Lung microvascular endothelial cell (primary cell): ENCODE results near the gene NQO2. TPM values are rescaled to one million over a fixed set of nuclear protein-coding genes. Genes with fewer than 3 reads are reported as not detected.
"Not testable (repeated sequence)": the region's sequence is repeated elsewhere in the genome, so short reads cannot be mapped to it uniquely, and the experiment has no call there.

Source experiments
- DNase-seq, 2 donors: peaks; one replicate each; pipeline versions ENCODE4 v3.0.0 to v3.0.0-alpha.2; 2010; ENCODE audit warnings: low read depth in 2 of 2
- total RNA-seq: library from RNA; depleted of rRNA; stranded (reverse); fragments of >200 nt; gene quantifications from 2 replicates; pipeline ENCODE4 v1.2.1, GENCODE V29; 2014

The NQO2 gene
- total RNA-seq, 1 donor from 2014 or later = 8.5 TPM

DNA sequence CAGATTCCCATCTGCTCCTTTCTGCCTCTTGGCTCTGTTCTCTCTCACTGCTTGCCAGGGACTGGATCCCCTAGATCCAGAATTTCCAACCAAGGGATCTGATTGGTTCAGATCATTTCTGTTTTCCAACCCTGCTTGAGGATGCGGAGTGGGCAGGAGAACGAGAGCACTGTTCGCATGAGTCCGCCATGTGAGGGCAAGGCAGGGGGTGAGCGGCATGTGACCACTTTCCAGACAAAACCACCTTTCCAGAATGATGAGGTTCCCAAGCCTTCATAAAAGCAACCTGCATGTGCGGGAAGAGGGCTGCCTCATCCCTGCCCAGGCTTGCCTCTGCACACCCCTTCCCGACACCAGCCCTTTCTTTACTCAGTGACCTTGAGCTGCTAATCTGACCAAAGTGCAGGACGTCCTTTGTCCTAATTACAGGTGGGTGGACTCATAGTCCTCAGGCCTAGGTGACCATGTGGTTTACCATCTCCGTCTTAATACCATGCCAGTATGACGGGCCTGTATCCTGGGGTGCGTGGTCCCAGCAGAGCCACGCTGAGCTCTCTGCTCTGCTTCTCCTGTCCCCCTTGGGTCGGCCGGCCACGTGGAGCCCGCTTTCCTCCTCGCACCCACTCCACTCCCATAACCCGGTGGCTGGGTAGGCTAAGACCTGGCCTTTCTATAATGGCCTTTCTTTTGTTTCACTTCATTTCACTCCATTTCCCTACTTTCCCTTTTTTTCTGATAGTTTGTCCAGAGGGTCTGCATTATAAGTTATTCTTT, 14.4 kb downstream of the NQO2 start:
- DNase-seq = no peak

DNA sequence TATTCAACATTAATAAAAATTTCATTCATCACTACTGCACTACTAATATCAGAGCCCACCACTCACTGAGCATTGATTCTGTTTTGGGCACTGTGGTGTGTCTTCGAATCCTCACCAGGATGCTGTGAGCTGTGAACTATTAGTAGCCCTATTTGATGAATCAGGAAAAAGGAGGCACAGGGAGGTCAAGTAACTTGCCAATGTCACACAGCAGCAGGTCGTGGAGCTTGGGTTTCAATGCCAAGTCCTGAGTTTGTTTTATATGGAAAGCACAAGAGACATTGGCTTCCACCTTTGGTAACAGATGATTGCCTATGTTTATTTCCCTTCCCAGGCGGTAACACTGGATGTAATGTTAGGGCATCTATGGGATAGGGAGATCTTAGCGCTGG, 15.0 kb downstream of the NQO2 start:
- no peak for DNase-seq

DNA sequence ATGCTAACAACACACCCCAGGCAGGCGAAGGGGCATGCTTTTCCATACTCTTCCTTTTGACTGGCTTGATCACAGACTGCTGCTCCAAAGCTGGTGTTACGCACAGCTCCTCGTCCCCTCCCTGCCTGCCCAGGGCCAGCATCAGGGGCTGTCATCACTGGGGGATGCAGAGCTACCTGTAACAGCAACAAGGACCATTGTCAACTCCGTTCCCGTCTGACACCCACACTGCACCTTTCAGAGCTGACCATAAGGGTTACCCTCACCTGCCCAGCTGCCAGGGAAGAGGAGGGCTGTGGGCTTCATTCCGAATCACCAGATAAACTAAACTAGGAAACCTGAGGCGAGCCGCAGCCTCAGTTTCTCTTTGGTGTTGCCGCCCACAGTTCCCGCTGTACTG, 15.4 kb downstream of the NQO2 start:
- DNase-seq = no peak

DNA sequence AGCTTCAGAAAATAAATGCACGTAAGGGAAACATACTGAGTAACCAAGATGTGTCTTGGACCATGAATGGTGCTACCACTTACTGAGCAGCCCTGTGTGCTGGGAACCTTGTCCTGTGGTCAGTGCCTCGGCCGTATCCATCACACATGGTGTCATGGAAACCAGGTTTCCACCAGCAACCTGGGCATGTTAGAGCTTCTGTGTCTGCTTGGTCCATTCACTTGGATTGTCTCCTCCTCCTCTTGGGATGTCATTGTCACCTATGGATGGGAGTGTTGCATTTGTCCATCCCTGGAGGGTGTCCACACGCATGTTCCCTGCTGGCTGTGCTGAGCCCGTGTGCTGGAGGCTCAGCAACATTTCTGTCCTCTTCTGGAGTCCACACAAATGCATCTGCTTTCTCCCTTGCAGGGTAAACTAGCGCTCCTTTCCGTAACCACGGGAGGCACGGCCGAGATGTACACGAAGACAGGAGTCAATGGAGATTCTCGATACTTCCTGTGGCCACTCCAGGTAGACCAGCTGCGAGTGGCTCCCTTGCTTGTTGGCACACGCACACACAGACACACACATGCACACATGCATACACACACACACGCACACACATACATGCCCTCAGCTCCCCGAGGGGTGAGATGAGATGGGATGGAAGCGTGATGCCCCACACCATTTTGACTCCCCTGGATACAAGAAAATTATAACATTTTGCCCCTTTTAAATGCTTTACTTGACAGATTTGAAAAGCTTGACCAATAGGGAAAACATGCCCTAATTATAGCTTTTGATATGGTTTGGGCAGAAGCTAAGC, 17.0 kb downstream of the NQO2 start:
- no peak for DNase-seq

DNA sequence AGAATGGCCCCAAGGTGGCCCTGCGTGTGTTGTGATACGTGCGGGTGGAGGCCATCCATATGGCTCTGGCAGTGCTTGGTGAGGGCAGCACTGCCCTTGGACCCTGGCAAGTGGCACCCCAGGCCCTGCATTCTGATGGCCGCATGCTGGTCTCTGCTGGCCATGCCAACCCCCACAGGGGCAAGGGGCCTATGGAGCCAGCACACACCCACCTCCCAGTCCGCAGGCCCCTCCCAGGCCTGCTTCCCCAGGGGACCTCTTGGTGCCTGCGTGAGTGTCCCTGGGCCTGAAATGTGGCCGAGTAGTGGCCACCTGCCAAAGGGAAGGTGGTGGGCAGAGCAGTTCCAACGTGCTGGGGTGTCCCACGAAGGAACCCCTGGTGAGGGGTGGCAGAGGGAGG, 17.6 kb downstream of the NQO2 start:
- DNase-seq = no peak

DNA sequence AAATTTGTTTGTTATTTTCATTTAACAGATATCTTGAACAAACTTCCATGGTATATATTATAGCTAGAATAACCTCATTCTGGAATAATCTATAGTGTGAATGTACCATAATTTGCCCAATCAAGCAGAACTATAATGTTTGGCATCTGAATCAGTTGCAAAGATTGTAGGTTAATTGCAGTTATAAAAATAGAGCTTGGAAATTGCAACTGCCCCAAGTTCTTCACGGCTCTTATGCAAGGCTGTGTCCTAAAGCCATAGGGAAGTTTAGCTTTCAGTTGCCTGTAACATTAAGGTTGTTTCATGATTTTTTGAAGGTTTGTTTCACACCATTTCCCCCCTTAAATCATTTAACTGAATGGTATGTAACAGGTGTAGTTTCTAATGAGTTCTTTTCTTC, 19.4 kb downstream of the NQO2 start:
- DNase-seq = no peak

DNA sequence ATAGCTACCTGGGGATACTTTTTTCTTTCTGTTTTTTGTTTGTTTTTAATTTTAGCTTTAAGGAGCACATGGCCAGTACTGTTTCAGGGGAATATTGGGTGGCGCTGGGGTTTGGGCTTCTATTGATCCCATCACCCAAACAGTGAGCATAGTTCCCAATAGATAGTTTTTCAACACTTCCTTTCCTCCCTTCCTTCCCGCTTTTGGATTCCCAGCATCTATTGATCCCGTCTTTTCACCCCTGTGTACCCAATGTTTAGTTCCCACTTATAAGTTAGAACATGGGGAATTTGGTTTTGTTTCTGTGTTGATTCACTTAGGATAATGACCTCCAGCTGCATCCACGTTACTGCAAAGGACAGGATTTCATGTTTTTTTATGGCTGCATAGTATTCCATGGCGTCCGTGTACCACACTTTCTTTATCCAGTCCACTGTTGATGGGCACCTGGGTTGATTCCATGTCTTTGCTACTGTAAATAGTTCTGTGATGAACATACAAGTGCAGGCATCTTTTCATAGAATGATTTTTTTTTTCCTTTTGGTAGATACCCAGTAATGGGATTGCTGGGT, 20.1 kb downstream of the NQO2 start:
- no peak for DNase-seq

DNA sequence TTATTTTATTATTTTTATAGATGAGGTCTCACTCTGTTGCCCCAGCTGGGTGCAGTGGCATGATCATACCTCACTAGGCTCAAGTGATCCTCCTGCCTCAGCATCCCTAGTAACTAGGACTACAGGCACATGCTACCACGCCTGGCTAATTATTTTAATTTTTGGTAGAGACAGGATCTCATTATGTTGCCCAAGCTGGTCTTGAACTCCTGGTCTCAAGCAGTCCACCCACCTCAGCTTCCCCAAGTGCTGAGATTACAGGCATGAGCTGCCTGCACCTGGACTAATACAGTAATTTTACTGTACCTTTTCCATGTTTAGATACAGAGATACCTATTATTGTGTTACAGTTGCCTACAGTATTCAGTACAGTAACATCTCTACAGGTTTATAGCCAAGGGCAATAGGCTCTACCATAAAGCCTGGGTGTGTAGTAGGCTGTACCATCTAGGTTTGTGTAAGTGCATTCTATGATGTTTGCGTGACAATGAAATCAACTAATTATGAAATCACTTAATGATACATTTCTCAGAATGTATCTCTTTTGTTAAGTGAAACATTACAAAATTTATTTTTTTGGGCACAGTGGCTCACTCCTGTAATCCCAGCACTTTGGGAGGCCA, 21.4 kb downstream of the NQO2 start:
- DNase-seq = not testable (repeated sequence)

DNA sequence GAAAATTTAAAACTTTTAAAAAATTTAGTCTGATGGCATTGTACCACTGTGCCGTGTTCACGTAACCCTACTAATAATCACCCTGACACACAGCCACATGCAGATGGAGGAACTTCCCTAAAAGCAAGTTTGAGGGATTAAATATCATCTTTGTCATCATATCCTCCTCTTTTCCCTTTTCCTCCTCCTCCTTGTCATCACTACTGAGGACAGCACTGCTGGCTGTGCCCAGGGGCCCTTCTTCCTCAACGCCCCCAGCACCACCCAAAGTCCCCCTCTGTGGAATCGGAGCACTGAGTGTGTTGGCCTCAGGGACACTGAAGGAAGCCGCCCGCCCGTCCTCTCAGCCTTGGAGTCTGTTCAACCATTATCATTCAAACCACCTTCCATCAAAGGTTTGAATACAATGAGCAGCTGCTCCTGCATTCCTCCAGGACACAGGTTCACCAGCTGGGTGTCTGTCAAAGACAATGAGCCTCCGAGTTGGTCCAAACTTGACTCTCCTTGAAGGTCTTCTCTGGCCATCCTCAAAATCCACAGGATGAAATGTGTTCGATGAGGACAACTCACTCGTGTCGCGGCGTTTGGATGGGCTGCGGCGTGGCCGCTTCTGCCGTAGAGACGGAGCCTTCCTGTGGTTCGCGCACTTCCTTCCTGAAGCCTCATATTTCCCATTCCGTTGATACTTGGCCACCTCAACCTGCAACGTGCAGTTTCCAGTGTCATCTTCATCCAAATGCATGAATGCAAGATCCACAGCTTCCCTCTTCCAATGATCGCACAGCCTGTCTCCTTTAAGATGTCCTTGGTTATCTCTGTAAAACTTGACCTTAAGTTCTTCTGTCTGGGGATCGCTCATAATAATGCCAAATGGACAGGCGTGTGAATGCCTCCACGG, 23.3 kb downstream of the NQO2 start:
- peak; percentile 41 to 48 for DNase-seq

DNA sequence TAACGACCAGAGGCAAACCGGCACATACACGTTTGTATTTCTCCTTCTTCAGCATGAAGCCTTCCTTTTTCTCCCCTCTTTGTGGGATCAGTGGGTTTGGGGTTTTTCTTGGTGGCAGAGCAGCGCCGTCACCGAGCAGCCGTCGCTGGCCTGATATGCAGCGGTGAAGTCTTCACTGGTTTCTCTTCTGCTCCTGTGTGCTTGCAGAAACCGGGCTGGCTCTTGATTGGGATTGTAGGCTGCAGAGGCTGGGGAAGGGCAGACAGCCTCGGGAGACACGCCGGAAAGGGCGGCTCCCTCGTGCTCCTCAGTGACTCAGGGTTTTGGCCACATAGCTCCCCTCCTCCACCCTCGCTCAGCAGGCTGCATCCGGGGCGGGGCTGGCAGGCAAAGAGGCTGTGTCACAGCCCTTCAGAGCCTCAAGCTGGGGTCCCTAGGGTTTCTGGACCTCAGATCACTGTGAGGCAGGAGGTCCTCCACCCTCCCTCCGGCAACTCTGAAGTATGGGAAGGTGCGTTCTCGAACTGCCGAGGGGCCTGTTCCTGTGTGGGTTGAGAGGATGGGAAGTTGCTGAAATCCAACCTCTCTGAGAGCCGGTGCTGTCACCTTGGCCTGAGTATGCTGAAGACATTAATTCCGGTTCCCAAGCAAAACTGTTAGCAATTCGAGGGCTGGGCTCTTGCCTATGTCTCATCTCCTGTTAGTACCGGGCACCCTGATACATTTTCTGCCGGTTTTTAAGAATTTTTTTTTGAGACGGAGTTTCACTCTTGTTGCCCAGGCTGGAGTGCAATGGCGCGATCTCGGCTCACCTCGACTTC, 24.2 kb downstream of the NQO2 start:
- DNase-seq = peak; percentile 47 to 90

DNA sequence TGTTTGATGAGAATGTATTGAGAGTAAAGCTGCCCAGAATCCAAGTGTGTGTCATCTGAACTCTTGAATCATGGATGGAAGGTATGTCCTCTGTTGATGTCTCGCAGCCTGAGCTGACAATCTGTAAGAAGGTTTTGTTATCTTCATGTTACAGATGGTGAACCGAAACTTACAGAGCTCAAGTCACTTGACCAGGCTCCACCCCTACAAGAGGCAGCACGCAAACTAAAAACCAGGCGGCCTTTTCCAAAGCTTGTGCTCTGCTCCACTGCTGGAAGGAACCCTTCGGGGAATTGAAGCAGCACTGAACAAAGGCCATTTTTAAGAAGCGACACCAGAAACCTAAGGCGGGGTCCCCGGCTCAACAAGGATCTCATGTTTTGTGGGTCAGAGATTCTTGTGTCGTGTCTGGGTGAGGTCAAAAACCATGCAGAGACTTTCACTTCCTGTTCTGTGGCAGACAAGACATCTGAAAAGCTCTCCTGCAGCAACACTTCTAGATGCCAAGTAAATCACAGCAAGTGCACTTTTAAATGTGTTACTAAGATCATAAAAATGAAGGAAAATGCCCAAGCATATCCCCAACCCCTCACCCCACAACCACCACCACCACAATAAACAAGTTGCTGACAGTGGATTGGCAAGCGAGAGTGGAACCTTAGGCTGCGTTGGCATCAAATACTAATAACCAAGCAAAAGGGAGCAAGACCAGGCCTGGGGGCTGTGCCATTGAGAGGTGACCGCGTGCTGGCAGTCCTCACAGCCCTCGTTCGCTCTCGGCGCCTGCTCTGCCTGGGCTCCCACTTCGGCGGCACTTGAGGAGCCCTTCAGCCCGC, 27.3 kb downstream of the NQO2 start:
- DNase-seq = no peak

DNA sequence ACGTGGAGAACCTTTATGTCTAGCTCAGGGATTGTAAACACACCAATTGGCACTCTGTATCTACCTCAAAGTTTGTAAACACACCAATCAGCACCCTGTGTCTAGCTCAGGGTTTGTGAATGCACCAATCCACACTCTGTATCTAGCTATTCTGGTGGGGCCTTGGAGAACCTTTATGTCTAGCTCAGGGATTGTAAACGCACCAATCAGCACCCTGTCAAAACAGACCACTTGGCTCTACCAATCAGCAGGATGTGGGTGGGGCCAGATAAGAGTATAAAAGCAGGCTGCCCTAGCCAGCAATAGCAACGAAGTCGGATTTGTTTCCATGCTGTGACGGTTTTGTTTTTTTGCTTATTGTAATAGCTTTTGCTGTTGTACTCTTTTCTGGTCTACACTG, 28.5 kb downstream of the NQO2 start:
- DNase-seq = peak in 1 of 2 donors; percentile 17

DNA sequence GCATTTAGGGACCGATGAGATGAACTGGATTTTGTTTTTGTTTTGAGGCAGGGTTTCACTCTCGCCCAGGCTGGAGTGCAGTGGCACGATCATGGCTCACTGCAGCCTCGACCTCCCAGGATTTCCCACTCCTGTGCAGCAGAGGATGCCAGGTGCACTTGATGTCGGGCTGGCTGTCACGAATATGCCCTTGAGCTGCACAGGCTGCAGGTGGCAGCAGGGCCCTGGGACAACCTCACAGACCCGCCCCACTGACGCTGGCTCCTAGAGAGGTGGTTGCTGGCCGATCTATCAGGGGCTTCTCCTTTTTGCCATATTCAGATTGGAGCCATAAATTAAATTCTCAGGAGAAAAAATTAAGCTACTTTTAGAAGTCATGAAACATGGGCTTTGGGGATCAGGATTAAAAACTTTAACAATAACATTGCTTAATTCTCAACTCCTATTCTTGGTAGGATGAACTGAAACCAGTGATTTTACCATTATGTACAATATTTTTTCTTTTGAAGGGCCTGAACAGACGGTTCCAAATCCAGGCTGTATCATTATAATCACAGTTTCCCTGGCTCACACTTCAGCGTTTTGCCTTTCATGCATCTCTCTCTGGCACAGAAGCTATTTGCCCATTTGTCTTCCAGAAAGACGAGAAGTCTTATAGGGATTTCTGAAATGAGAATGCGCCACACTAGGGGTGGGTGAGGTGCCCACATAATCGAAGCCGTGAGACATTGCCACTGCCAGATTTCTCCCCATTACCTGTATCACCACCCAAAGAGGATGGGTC, 32.4 kb downstream of the NQO2 start:
- peak in 1 of 2 donors; percentile 12 for DNase-seq

DNA sequence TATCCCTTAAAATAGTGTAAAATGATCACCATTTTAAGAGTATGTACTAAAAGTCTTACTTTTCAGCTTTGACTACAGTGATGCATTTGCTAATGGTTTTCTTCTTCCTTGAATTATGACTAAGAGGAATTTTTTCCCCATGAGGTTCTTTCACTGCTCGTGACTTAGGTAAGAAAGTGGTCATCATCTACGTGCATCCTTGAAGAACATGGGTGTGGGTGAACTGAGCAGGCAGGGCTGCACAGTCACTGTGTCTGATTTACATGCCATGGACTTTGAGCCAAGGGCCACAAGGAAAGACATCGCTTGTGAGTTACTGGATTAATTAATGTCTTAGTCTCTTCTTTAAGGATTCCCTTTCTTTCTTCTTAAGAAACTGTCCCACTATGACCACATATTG, 33.3 kb downstream of the NQO2 start:
- no peak for DNase-seq

DNA sequence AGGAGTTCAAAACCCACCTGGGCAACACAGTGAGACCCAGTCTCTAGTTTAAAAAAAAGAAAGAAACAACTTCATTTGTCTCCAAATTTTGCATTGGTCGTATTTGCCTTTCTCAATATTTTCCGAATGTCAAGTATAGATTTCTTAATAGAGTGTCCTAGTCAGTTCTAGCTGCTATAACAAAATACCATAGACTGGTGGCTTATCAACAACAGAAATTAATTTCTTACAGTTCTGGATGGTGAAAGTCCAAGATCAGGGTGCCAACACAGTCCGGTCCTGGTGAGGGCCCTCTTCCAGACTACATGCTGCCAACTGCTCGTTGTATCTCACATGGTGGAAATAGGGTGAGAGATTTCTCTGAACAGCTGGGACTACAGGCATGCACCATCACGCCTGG, 34.0 kb downstream of the NQO2 start:
- DNase-seq = no peak

DNA sequence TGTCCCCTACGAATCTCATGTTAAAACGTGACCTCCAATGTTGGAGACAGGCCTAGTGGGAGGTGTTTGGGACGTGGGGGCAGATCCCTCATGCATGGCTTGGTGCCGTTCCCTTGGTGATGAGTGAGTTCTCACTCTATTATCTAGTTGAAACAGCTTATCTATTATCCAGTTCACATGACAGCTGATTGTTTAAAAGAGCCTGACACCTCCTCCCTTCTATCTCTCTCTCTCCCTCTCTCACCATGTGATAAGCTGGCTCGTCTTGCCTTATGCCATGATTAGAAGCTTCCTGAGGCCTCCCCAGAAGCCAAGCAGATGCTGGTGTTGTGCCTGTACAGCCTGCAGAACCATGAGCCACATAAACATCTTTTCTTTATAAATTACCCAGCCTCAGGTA, 35.7 kb downstream of the NQO2 start:
- DNase-seq = no peak

DNA sequence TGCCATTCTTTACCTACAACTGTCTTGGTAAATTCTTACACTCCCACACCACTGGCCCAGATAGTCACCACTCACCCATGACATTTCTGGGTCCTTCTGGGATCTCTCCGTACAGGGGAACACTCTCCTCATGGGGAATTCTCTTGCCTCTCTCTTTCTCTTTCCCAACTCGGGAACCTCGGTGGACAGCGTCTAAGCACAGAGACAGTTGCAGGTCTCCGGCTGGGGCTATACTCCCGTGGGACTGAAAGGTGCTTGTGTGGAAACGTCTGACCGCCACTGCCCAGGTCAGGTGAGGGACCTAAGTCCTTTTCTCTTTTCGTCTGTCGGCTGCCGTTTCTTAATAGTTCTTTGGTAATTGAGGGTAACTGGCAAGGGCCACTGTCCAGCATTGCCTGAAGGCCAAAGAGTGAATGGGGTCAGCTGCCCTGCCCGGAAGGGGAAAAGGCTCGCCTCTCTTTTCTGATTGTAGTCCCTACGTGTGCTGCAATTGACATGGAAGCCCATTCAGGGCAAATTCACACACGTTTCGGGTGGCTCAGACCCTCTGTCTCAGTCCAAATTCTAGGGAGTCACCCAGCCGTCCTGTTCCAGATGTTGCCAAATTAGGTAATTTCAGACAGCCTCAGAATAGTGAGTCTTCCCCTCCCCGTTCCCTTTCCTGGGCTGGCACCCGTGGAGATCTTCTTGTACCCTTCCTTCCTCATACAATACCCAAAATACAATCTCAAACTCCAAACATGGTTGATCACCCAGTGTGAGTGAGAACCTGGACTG, 37.4 kb downstream of the NQO2 start:
- DNase-seq = no peak
